LNCaP clone FGC (cell line): ENCODE data around the gene PHC2.

ENCODE experiments used
- DNase-seq: peaks from one replicate; pipeline ENCODE4 v3.0.0-alpha.2; 2011; ENCODE audit warnings: low read depth
- H3K4me3 ChIP-seq: 2 replicates; pipeline ENCODE4 v1.5.1; 2011; ENCODE audit warnings: mild to moderate bottlenecking, low read depth, low read length, control low read depth
- TF ChIP-seq, protein P1 (sequence below): IDR thresholded peaks from 2 replicates; pipeline ENCODE4 v1.5.1; 2012; ENCODE audit warnings: mild to moderate bottlenecking; ENCODE audit not compliant: control insufficient read depth, insufficient read depth; ENCODE audit errors: extremely low read depth

PHC2 gene

DNA sequence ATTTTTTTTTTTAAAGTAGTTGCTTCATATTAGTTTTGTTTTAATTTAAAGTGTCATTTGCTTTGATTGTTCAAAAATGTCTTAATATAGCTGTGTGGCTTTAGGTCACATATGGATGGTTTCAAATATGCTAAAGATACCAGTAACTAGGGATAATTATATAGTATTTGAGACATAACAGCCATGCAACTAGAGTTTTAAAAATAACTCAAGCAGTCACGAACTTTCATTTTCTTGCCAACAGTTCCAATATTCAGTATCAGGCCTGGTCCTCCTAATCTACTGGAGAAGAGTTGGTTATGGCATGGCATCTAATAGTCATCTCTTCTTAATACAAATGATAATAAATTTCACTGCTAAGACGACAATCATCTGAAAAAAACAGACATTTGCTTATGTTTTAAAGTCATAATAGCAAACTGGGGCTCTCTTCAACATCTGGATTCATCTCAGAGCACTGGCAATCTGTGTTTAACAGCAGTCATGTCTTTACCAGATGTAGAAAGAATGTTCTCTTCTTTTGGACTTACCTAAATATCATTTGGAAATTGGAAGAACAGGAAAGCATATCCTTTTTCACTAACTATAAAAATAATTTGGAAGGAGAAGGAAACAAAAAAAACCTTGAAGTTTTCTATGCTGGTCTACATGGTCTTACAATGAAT is 85.9 kb downstream of the PHC2 start:
- no peak for DNase-seq
- H3K4me3 ChIP-seq = no peak overlapping the region
- TF ChIP-seq, protein P1, sequence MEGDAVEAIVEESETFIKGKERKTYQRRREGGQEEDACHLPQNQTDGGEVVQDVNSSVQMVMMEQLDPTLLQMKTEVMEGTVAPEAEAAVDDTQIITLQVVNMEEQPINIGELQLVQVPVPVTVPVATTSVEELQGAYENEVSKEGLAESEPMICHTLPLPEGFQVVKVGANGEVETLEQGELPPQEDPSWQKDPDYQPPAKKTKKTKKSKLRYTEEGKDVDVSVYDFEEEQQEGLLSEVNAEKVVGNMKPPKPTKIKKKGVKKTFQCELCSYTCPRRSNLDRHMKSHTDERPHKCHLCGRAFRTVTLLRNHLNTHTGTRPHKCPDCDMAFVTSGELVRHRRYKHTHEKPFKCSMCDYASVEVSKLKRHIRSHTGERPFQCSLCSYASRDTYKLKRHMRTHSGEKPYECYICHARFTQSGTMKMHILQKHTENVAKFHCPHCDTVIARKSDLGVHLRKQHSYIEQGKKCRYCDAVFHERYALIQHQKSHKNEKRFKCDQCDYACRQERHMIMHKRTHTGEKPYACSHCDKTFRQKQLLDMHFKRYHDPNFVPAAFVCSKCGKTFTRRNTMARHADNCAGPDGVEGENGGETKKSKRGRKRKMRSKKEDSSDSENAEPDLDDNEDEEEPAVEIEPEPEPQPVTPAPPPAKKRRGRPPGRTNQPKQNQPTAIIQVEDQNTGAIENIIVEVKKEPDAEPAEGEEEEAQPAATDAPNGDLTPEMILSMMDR = no peak

DNA sequence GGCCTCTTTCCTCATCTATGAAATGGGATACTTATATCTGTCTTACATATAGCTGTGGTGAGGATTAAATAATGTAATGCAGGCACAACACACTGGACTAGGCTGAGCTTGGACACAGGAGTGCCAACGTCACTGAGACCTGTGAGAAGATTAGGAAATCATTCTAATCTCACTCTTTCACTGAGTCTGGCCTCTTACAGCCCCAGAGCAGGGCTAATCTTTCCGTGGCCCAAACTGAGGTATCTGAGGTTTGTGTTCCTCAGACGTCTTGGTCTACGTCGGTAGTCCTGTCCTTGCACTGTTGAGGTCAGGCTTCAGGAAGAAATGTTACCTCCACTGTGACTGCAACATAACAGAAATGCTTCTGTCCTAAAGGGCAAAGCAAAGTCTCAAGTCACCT is 87.4 kb downstream of the PHC2 start:
- H3K4me3 ChIP-seq = no peak overlapping the region
- TF ChIP-seq, protein P1 = no peak
- DNase-seq = no peak

DNA sequence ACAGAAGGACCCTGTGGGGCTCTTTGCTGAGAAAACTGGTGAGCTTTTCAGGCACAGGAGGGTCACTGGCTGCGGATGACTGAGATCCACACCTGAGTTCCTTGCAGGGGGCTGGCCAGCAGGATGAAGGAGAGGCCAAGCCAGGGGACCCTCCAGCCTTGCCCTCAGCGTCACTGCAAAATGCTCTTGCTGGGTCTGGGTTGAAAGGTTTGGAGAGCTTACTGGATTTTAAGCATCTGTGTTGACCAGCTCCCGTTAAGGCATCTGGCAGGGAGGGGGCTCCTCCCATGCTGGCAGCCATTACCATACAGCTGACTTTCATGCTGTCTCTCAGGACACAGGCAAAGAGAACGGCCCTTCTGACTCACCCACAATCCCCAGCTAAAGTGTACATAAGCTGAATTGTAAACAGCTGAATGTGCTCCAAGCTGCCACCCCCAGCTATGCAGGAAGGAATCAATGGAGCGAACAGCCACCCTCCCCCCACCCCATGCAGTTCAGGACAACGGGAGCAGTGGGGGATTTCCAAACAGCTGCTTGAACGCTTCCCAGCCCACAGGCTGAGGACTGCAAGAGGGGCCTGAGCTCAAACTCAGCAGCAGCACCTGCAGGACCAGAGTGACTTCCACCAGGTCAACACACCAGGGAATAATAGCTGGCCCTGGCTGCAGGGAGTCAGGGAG is 88.7 kb downstream of the PHC2 start:
- DNase-seq = peak; percentile 80
- TF ChIP-seq, protein P1 = no peak
- H3K4me3 ChIP-seq = peak overlapping the region; percentile 10; the same call in 1 of the 2 replicates

DNA sequence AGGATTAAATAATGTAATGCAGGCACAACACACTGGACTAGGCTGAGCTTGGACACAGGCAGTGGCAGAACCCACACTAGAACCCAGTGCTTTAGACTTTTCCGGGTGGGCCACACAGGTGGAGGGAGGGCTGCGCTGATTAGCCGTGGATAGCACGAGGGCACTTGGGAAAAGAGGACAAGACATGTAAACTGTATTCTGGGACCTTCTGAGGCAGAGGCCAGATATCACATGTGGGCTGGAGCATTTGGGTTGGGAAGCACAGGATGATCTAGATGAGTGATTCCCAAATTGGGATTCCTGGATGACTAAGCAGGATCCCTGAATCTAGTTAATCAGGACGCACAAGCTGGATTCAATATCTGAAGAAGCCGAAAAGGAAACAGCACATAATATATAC is 89.7 kb downstream of the PHC2 start:
- no peak for DNase-seq
- TF ChIP-seq, protein P1 = no peak
- no peak overlapping the region for H3K4me3 ChIP-seq

DNA sequence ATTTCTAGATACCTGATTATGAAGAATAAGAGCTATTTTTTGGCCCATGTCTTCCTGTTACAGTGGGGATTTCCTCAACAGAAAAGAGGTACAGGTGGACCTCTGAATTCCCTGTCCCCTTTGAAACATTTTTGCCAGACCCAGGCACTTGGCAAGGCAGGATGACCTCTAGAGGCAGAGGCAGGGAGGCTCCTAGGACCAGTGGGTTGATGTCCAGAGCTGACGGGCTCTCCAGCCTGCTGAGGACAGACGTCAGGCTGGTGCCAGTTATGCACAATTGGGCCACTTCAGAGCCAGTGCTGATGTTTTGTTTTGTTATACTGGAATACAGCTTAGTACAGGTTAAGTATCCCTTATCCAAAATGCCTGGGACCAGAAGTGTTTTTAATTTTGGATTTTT is 91.5 kb downstream of the PHC2 start:
- no peak for DNase-seq
- TF ChIP-seq, protein P1 = 0 out of 2 replicates have a peak, but pooled peaks have one; percentile 17
- H3K4me3 ChIP-seq = no peak overlapping the region

DNA sequence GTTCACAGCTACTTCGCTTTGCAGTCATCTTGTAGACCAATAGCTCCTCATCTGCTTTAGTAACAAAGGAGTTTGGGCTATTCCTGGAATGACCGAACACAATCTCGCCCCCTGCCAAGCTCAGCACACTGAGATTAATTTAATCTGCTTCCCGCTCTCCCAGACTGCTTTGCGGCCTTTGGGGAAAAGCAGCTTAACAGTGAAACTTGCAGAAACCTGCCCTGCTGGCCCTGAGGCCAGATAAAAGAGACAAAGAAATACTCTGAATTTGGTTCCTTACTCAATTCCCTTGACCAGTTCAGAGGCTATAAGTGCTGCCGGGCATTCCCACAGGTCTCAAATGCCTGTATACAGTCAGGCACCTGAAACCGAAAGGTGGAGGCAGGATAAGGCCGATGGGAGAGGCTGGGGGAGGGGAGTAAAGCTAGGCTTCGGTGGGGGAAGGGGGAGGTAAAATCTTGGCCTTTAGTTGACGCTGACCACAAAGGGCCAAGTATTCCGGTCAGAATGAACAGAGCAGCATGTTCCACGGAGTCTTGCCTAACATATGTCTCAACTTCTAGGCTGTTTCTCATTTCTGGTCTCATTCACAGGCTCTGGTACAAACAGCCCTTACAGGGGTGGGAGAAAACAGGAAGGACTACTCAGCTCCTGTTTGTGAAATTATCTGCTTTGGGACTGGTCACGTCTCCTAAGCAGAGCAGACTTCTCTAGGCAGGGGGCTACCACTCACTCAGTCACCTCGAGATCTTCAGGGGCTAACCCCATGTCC is 92.3 kb downstream of the PHC2 start:
- H3K4me3 ChIP-seq = no peak overlapping the region
- TF ChIP-seq, protein P1 = no peak
- DNase-seq = no peak
